GM21528 (cell line): ENCODE measurements around the gene SLC11A1.

Experiments used
- ATAC-seq: cut with Tn5 transposase; IDR thresholded peaks from one replicate; pipeline ENCODE4 v1.9.1; 2021; ENCODE audit warnings: mild to moderate bottlenecking, moderate library complexity; ENCODE audit not compliant: unreplicated experiment, low FRiP score

Gene SLC11A1

GRCh38 chr2:218429911-218430692 lies 48.0 kb downstream of the SLC11A1 start:
- no peak for ATAC-seq

GRCh38 chr2:218430721-218431120 lies 48.6 kb downstream of the SLC11A1 start:
- ATAC-seq = no peak

- ATAC-seq = no peak
These were observed 49.8 kb downstream of the SLC11A1 start for GRCh38 chr2:218431878-218432277.

- no peak for ATAC-seq
These were observed 50.7 kb downstream of the SLC11A1 start for GRCh38 chr2:218432676-218433365.

- no peak for ATAC-seq
These were observed 52.4 kb downstream of the SLC11A1 start for GRCh38 chr2:218434456-218434855.

GRCh38 chr2:218435003-218435982 lies 53.2 kb downstream of the SLC11A1 start:
- no peak for ATAC-seq

- ATAC-seq = no peak
These were observed 54.9 kb downstream of the SLC11A1 start for GRCh38 chr2:218436992-218437391.

GRCh38 chr2:218437969-218438368 lies 55.9 kb downstream of the SLC11A1 start:
- ATAC-seq = no peak

- ATAC-seq = no peak
These were observed 56.5 kb downstream of the SLC11A1 start for GRCh38 chr2:218438596-218438995.

- ATAC-seq = no peak
These were observed 62.8 kb downstream of the SLC11A1 start for GRCh38 chr2:218444692-218445357.

- no peak for ATAC-seq
These were observed 63.5 kb downstream of the SLC11A1 start for GRCh38 chr2:218445602-218446001.
